BLaER1 (cell line): ENCODE data around the gene SYVN1.
"Not testable (repeated sequence)": the region's sequence is repeated elsewhere in the genome, so short reads cannot be mapped to it uniquely, and the experiment has no call there.

Experiments used
- H3K27ac ChIP-seq: shearing (Covaris generic); formaldehyde crosslinking; 2 replicates; pipeline ENCODE4 v1.8.1; 2022
- H3K27me3 ChIP-seq: shearing (Covaris generic); formaldehyde crosslinking; 2 replicates; pipeline ENCODE4 v1.8.1; 2022
- H3K36me3 ChIP-seq: shearing (Covaris generic); formaldehyde crosslinking; 2 replicates; pipeline ENCODE4 v1.8.1; 2022
- H3K4me1 ChIP-seq: shearing (Covaris generic); formaldehyde crosslinking; 2 replicates; pipeline ENCODE4 v1.8.1; 2022
- H3K4me2 ChIP-seq: shearing (Covaris generic); formaldehyde crosslinking; 2 replicates; pipeline ENCODE4 v1.8.1; 2022
- H3K4me3 ChIP-seq: shearing (Covaris generic); formaldehyde crosslinking; 2 replicates; pipeline ENCODE4 v1.8.1; 2022
- H3K9ac ChIP-seq: shearing (Covaris generic); formaldehyde crosslinking; 2 replicates; pipeline ENCODE4 v1.8.1; 2022
- H3K9me3 ChIP-seq: shearing (Covaris generic); formaldehyde crosslinking; 2 replicates; pipeline ENCODE4 v1.8.1; 2022
- H4K20me1 ChIP-seq: shearing (Covaris generic); formaldehyde crosslinking; 2 replicates; pipeline ENCODE4 v1.8.1; 2022
- Cebpa-rat ChIP-seq: shearing (Covaris generic); IDR thresholded peaks from 2 replicates; pipeline ENCODE4 v1.8.1; 2022

SYVN1 gene

DNA sequence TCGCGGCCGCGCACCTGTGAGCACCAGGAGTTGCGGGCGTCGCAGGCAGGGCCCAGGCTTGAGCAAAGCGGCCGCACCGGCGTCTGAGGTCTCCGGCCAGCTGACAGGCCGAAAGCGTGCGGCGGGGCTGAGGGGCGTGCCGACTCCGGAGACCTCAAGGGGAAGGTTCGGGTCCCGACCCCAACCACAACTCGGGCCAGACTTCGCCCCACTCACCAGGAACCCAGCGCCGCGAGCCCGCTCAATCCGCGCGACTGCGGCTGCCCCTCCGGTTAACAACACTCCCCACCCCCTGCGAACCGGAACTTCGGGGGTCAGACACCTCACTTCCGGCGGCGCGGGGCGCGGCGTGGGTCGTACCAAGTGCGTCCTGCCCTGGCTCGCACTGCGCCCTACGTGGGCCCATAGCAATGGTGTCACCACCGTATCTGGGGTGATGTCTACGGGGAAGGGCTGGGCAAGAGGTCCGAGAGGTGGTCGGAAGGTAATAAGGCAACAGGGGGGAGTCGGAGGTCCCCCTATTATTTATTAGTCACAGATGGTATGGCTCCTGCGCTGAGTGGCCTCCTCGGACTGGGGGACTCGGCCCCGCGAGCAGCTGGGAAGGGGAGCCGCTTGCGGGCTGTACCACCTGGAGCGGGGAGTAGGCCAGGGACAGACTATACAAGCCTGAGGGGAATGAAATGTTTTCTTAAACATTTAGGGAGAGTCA is at the start of gene SYVN1:
Gene SYVN1 (minus strand): TSS at position 280 of the 712 bp plus-strand sequence. CDS start 918 bp downstream, outside the sequence.
- H3K4me1 ChIP-seq: peaks cover 65% of the 10 kb centered on the region
- no peaks in the 10 kb centered on the region for H3K9me3 ChIP-seq
- peak within 1 kb of the TSS; percentile 99 for H3K4me2 ChIP-seq
- peak within 1 kb of the TSS; percentile 98 for H3K9ac ChIP-seq
- peak within 1 kb of the TSS; percentile 99 for H3K27ac ChIP-seq
- no peak for TF ChIP-seq Cebpa-rat
- H3K36me3 ChIP-seq: peaks cover 38% of the 10 kb centered on the region
- no peaks in the 10 kb centered on the region for H3K27me3 ChIP-seq
- H3K4me3 ChIP-seq: peak within 1 kb of the TSS; percentile 99
- peaks cover 17% of the 10 kb centered on the region for H4K20me1 ChIP-seq

GRCh38 chr11:65183201-65183891 is 49.0 kb upstream of the SYVN1 start:
- peaks cover 51% of the 10 kb centered on the region for H3K36me3 ChIP-seq
- TF ChIP-seq Cebpa-rat: no peak
- H3K27me3 ChIP-seq: no peaks in the 10 kb centered on the region
- H3K27ac ChIP-seq: peak overlapping the region; percentile 94; the same call in 1 of the 2 replicates
- H3K4me3 ChIP-seq: peak overlapping the region; percentile 80
- H3K4me2 ChIP-seq: peak overlapping the region; percentile 99
- peaks cover 36% of the 10 kb centered on the region for H3K4me1 ChIP-seq
- no peaks in the 10 kb centered on the region for H3K9me3 ChIP-seq
- H4K20me1 ChIP-seq: peaks cover 36% of the 10 kb centered on the region
- H3K9ac ChIP-seq: peak overlapping the region; percentile 92

- Histone ChIP-seq H3K27me3 (no peaks in the 10 kb centered on the region), H3K4me1 (peaks cover 36% of the 10 kb centered on the region), H4K20me1 (peaks cover 36% of the 10 kb centered on the region), H3K4me2 (peak overlapping the region; percentile 99), H3K9me3 (no peaks in the 10 kb centered on the region), H3K9ac (peak overlapping the region; percentile 92), H3K4me3 (peak overlapping the region; percentile 80), H3K27ac (peak overlapping the region; percentile 94), H3K36me3 (peaks cover 43% of the 10 kb centered on the region)
- TF ChIP-seq Cebpa-rat: no peak
Measured at GRCh38 chr11:65182258-65183170, 48.2 kb upstream of the SYVN1 start.

- H4K20me1 ChIP-seq: peaks cover 36% of the 10 kb centered on the region
- H3K36me3 ChIP-seq: peaks cover 35% of the 10 kb centered on the region
- no peaks in the 10 kb centered on the region for H3K27me3 ChIP-seq
- peak within 1 kb of the TSS; percentile 92 for H3K9ac ChIP-seq
- H3K27ac ChIP-seq: peak within 1 kb of the TSS; percentile 94
- H3K4me1 ChIP-seq: peaks cover 36% of the 10 kb centered on the region
- peak within 1 kb of the TSS; percentile 80 for H3K4me3 ChIP-seq
- no peak for TF ChIP-seq Cebpa-rat
- no peaks in the 10 kb centered on the region for H3K9me3 ChIP-seq
- H3K4me2 ChIP-seq: peak within 1 kb of the TSS; percentile 99
Measured at GRCh38 chr11:65181569-65182257, 47.4 kb upstream of the SYVN1 start, which contains the start of gene CAPN1. Gene CAPN1 (plus strand): TSS chr11:65181928. CDS start chr11:65182702, 774 bp downstream.

DNA sequence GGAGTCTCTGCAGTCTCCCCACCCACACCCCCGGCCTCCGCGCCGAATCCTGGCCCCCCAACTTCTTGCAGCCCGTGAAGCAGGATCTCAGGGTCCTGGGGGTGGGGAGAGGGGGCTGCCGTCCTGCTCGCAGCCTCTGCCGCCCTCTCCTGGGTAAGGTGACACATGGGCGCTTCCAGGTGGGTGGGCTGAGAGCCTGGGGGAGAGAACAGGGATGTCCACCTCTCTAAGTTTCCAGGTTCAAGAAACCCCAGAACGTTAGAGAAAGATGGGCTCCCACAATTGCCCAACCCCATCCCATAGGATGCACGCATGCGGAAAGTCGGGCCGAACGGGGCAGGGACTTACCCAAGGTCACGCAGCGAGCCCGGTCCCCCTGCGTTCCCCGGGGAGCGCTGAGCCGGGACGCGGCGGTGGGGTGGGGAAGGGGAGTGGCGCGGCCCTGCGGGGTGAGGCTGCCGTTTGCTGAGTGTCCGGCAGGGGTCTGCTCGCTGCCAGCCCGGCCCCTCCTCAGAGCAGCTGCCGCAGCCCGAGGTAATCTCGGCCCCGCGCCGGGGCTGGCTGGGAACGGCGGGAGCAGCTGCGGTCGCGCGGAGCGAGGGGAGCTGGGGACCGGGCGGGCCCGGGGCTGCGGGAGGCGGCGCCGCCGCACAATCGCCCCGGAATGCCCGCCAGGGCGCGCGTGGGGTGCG is 46.7 kb upstream of the SYVN1 start:
- no peak for TF ChIP-seq Cebpa-rat
- Histone ChIP-seq H3K9ac (peak overlapping the region; percentile 92), H3K36me3 (peaks cover 28% of the 10 kb centered on the region), H3K27me3 (no peaks in the 10 kb centered on the region), H3K4me3 (peak overlapping the region; percentile 80), H3K4me2 (peak overlapping the region; percentile 86), H3K4me1 (peaks cover 36% of the 10 kb centered on the region), H4K20me1 (peaks cover 33% of the 10 kb centered on the region), H3K27ac (peak overlapping the region; percentile 81), H3K9me3 (no peaks in the 10 kb centered on the region)

GRCh38 chr11:65174571-65175010 is 40.3 kb upstream of the SYVN1 start:
- H3K27ac ChIP-seq, H4K20me1 ChIP-seq, H3K9ac ChIP-seq, H3K27me3 ChIP-seq, H3K4me3 ChIP-seq, H3K4me2 ChIP-seq, H3K36me3 ChIP-seq, H3K9me3 ChIP-seq: not testable (repeated sequence)
- peaks cover 17% of the 10 kb centered on the region; the same call in 1 of the 2 replicates for H3K4me1 ChIP-seq

GRCh38 chr11:65172600-65172999 is 38.3 kb upstream of the SYVN1 start:
- H3K4me1 ChIP-seq: peaks cover 25% of the 10 kb centered on the region; the same call in 1 of the 2 replicates
- H3K27ac ChIP-seq: no peak overlapping the region
- no peaks in the 10 kb centered on the region for H4K20me1 ChIP-seq
- no peak overlapping the region for H3K4me3 ChIP-seq
- H3K4me2 ChIP-seq: no peak overlapping the region
- H3K36me3 ChIP-seq: no peaks in the 10 kb centered on the region
- no peak for TF ChIP-seq Cebpa-rat
- no peaks in the 10 kb centered on the region for H3K9me3 ChIP-seq
- H3K9ac ChIP-seq: no peak overlapping the region
- no peaks in the 10 kb centered on the region for H3K27me3 ChIP-seq

DNA sequence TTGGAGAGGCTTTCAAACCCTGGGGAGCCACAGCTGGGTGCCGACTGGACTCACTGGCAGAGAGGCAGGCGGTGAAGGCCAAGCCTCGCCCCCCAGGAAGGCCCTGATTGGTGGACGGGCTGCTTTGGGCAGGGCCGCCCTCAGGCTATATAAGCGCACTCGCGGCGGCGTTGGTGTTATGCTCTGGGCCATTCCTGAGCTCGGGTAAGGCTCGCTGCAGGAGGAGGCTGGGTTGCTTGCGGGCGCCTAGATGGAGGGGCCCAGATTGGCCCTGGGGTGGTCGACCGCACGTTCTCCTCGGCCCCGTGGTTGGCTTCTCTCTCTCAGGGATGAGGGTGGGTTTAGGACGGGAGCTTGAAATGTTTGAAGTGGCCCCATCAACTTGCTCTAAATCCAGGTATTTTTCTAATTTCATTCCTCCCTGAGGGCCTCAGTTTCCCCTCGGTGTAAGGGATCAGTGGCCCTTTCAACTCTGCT is 35.8 kb upstream of the SYVN1 start, which contains the start of gene SPDYC:
Gene SPDYC (plus strand): TSS at position 176 of the 477 bp plus-strand sequence. CDS start 1,125 bp downstream, outside the sequence.
- TF ChIP-seq Cebpa-rat: no peak
- H3K27me3 ChIP-seq: no peaks in the 10 kb centered on the region
- H3K36me3 ChIP-seq: no peaks in the 10 kb centered on the region
- peak within 1 kb of the TSS; percentile 12; the same call in 1 of the 2 replicates for H3K9ac ChIP-seq
- H4K20me1 ChIP-seq: no peaks in the 10 kb centered on the region
- no peak within 1 kb of the TSS for H3K4me3 ChIP-seq
- H3K4me2 ChIP-seq: peak within 1 kb of the TSS; percentile 33; the same call in 1 of the 2 replicates
- peaks cover 25% of the 10 kb centered on the region; the same call in 1 of the 2 replicates for H3K4me1 ChIP-seq
- peak within 1 kb of the TSS; percentile 55 for H3K27ac ChIP-seq
- no peaks in the 10 kb centered on the region for H3K9me3 ChIP-seq
